Retinal pigment epithelial cell (primary cell): ENCODE results near the gene RPTOR.
"Not testable (repeated sequence)": the region's sequence is repeated elsewhere in the genome, so short reads cannot be mapped to it uniquely, and the experiment has no call there.

Source experiments
- DNase-seq: peaks from one replicate; pipeline ENCODE4 v3.0.0-alpha.2; 2010; ENCODE audit warnings: low read depth
- H3K4me3 ChIP-seq: 2 replicates; pipeline ENCODE4 v1.5.1; 2011; ENCODE audit warnings: mild to moderate bottlenecking, low read length, control low read depth, moderate library complexity
- CTCF ChIP-seq: conservative IDR thresholded peaks from 2 replicates; pipeline ENCODE4 v1.5.1; 2011; ENCODE audit warnings: low read depth, low read length, control low read depth, inconsistent platforms

The RPTOR gene

GRCh38 chr17:80568246-80568645, 23.6 kb downstream of the RPTOR start:
- DNase-seq = no peak
- no peak overlapping the region for H3K4me3 ChIP-seq
- TF ChIP-seq CTCF = no peak

GRCh38 chr17:80569924-80570323, 25.3 kb downstream of the RPTOR start:
- no peak for TF ChIP-seq CTCF
- H3K4me3 ChIP-seq = no peak overlapping the region
- no peak for DNase-seq

GRCh38 chr17:80573701-80574100, 29.1 kb downstream of the RPTOR start:
- no peak overlapping the region for H3K4me3 ChIP-seq
- TF ChIP-seq CTCF = no peak
- DNase-seq = no peak

- no peak for TF ChIP-seq CTCF
- DNase-seq = no peak
- no peak overlapping the region for H3K4me3 ChIP-seq
Measured at GRCh38 chr17:80574496-80574895, 29.9 kb downstream of the RPTOR start.

GRCh38 chr17:80575057-80575875, 30.6 kb downstream of the RPTOR start:
- peak; percentile 100 for TF ChIP-seq CTCF
- no peak overlapping the region for H3K4me3 ChIP-seq
- peak; percentile 59 for DNase-seq

- no peak for DNase-seq
- TF ChIP-seq CTCF = no peak
- no peak overlapping the region for H3K4me3 ChIP-seq
Measured at GRCh38 chr17:80577876-80578570, 33.4 kb downstream of the RPTOR start.

- not testable (repeated sequence) for DNase-seq, H3K4me3 ChIP-seq
Measured at GRCh38 chr17:80578668-80579388, 34.2 kb downstream of the RPTOR start.
